H1 (cell line): ENCODE data around the gene ING5. TPM values are rescaled to one million over a fixed set of nuclear protein-coding genes. Genes with fewer than 3 reads are reported as not detected.

Experiments
- CTCF ChIA-PET: fragments of 300-600 bp; sonication (Branson Sonifier 250); formaldehyde crosslinking; loops from one replicate; lab custom pipeline; 2021; ENCODE audit not compliant: partially characterized antibody; lab: Charles Lee
- POLR2A ChIA-PET: fragments of 300-600 bp; sonication (Branson Sonifier 250); formaldehyde crosslinking; loops from one replicate; lab custom pipeline; 2021; ENCODE audit warnings: inconsistent platforms; ENCODE audit not compliant: partially characterized antibody; lab: Charles Lee
- DNase-seq, 2 experiments: peaks; one replicate each; pipeline versions ENCODE4 v3.0.0 to v3.0.0-alpha.2; 2010 to 2022; ENCODE audit warnings: low spot score in 2 of 2, low read depth in 1 of 2, mixed read lengths in 1 of 2
- FAIRE-seq: peaks from 2 replicates; lab custom pipeline; 2011; peaks lifted over from hg19 to GRCh38; lab: Jason Lieb, UNC
- H2AFZ ChIP-seq: 2 replicates; pipeline ENCODE4 v1.8.1; 2012; ENCODE audit warnings: low read length, inconsistent platforms
- H2AK5ac ChIP-seq: 2 replicates; pipeline ENCODE4 v1.6.1; 2013; ENCODE audit warnings: low read depth, low read length
- H2BK120ac ChIP-seq: replicated peaks from 2 replicates; pipeline ENCODE3; 2013; ENCODE audit warnings: low read depth, low read length, inconsistent platforms
- H2BK12ac ChIP-seq: 2 replicates; pipeline ENCODE4 v1.6.1; 2013; ENCODE audit warnings: low read depth, low read length
- H2BK15ac ChIP-seq: 2 replicates; pipeline ENCODE4 v1.6.1; 2013; ENCODE audit warnings: low read length
- H2BK20ac ChIP-seq: 2 replicates; pipeline ENCODE4 v1.6.1; 2013; ENCODE audit warnings: low read length
- H2BK5ac ChIP-seq: 2 replicates; pipeline ENCODE4 v1.6.1; 2013; ENCODE audit warnings: low read depth, low read length
- H3K14ac ChIP-seq: 2 replicates; pipeline ENCODE4 v1.6.1; 2013; ENCODE audit warnings: inconsistent platforms; ENCODE audit not compliant: insufficient read length
- H3K18ac ChIP-seq: 2 replicates; pipeline ENCODE4 v1.6.1; 2013; ENCODE audit warnings: low read length; ENCODE audit errors: extremely low read depth
- H3K23ac ChIP-seq: 2 replicates; pipeline ENCODE4 v1.6.1; 2013; ENCODE audit warnings: inconsistent platforms; ENCODE audit not compliant: insufficient read length
- H3K23me2 ChIP-seq: 2 replicates; pipeline ENCODE4 v1.6.1; 2013; ENCODE audit warnings: low read depth, low read length
- H3K27ac ChIP-seq: 2 replicates; pipeline ENCODE4 v1.6.1; 2011; ENCODE audit warnings: low read depth, low read length, inconsistent platforms
- H3K27me3 ChIP-seq, 4 experiments: replicated peaks in 1 of 4; 1 replicate in 1 of 4; 2 replicates in 3 of 4; pipeline versions ENCODE4 v1.6.1 to v1.8.1; 2011 to 2013; ENCODE audit warnings: low read length in 3 of 4, mild to moderate bottlenecking in 3 of 4, inconsistent platforms in 2 of 4, mixed read lengths in 2 of 4, moderate library complexity in 1 of 4; ENCODE audit not compliant: control insufficient read depth in 3 of 4, insufficient read depth in 3 of 4; ENCODE audit errors: extremely low read depth in 1 of 4
- H3K36me3 ChIP-seq, 4 experiments: 2 replicates each; pipeline versions ENCODE4 v1.6.1 to v1.8.1; 2011 to 2013; ENCODE audit warnings: mild to moderate bottlenecking in 4 of 4, low read length in 3 of 4, moderate library complexity in 2 of 4, control low read depth in 1 of 4, inconsistent platforms in 1 of 4; ENCODE audit not compliant: insufficient read depth in 4 of 4, control insufficient read depth in 2 of 4
- H3K4ac ChIP-seq: replicated peaks from 2 replicates; pipeline ENCODE3; 2013; ENCODE audit warnings: low read length, low read depth, mixed read lengths, inconsistent platforms; ENCODE audit not compliant: insufficient read length
- H3K4me1 ChIP-seq, 4 experiments: replicated peaks in 1 of 4; 1 replicate in 1 of 4; 2 replicates in 3 of 4; pipeline versions ENCODE4 v1.6.1 to v1.8.1; 2011 to 2013; ENCODE audit warnings: low read length in 3 of 4, inconsistent platforms in 2 of 4, mixed read lengths in 1 of 4; ENCODE audit not compliant: insufficient read depth in 4 of 4, control insufficient read depth in 3 of 4
- H3K4me2 ChIP-seq, 2 experiments: 2 replicates each; pipeline versions ENCODE4 v1.6.1 to v1.8.1; 2011 to 2013; ENCODE audit warnings: low read depth in 2 of 2, low read length in 2 of 2, control low read depth in 1 of 2, inconsistent platforms in 1 of 2, mild to moderate bottlenecking in 1 of 2; ENCODE audit not compliant: insufficient read depth in 1 of 2
- H3K4me3 ChIP-seq, 4 experiments: fragments of 200-600, 300-600 bp in 1 of 4; sonication (generic), shearing (Covaris generic), sonication (Bioruptor Twin) in 1 of 4; 2 replicates each; pipeline versions ENCODE4 v1.5.1 to v1.8.1; 2011 to 2016; ENCODE audit warnings: low read length in 4 of 4, low read depth in 3 of 4, control low read depth in 2 of 4, inconsistent platforms in 2 of 4, mild to moderate bottlenecking in 2 of 4, mixed read lengths in 1 of 4, moderate library complexity in 1 of 4; ENCODE audit not compliant: insufficient read depth in 2 of 4; ENCODE audit errors: extremely low read depth in 1 of 4
- H3K56ac ChIP-seq: replicated peaks from 2 replicates; pipeline ENCODE3; 2013; ENCODE audit warnings: low read depth, mild to moderate bottlenecking, mixed read lengths, low read length, inconsistent platforms; ENCODE audit not compliant: insufficient read length
- H3K79me1 ChIP-seq: 2 replicates; pipeline ENCODE4 v1.6.1; 2013; ENCODE audit warnings: low read depth, low read length, control low read depth
- H3K79me2 ChIP-seq, 2 experiments: 2 replicates each; pipeline versions ENCODE4 v1.6.1 to v1.8.1; 2012 to 2013; ENCODE audit warnings: low read length in 2 of 2, mild to moderate bottlenecking in 2 of 2, inconsistent platforms in 1 of 2; ENCODE audit not compliant: insufficient read depth in 2 of 2, control insufficient read depth in 1 of 2
- H3K9ac ChIP-seq, 4 experiments: replicated peaks in 1 of 4; 1 replicate in 1 of 4; 2 replicates in 3 of 4; pipeline versions ENCODE4 v1.6.1 to v1.8.1; 2011 to 2013; ENCODE audit warnings: low read depth in 3 of 4, low read length in 3 of 4, control low read depth in 2 of 4, mild to moderate bottlenecking in 2 of 4, moderate library complexity in 2 of 4, inconsistent platforms in 1 of 4; ENCODE audit errors: extremely low read depth in 1 of 4
- H3K9me3 ChIP-seq, 2 experiments: 2 replicates each; pipeline versions ENCODE4 v1.6.1 to v1.8.1; 2012 to 2013; ENCODE audit warnings: mild to moderate bottlenecking in 2 of 2, moderate library complexity in 2 of 2, control low read depth in 1 of 2, inconsistent platforms in 1 of 2, low read depth in 1 of 2, low read length in 1 of 2, mixed read lengths in 1 of 2; ENCODE audit not compliant: insufficient read depth in 2 of 2
- H4K20me1 ChIP-seq, 2 experiments: replicated peaks in 1 of 2; 2 replicates each; pipeline versions ENCODE3 to v1.8.1; 2011 to 2013; ENCODE audit warnings: inconsistent platforms in 2 of 2, low read length in 2 of 2, mild to moderate bottlenecking in 1 of 2; ENCODE audit not compliant: insufficient read depth in 2 of 2, control insufficient read depth in 1 of 2
- H4K5ac ChIP-seq: 2 replicates; pipeline ENCODE4 v1.6.1; 2013; ENCODE audit warnings: low read length, low read depth, mixed read lengths, inconsistent platforms; ENCODE audit not compliant: insufficient read length
- H4K8ac ChIP-seq: 2 replicates; pipeline ENCODE4 v1.8.0; 2013; ENCODE audit warnings: mild to moderate bottlenecking, moderate library complexity, low read length, inconsistent platforms; ENCODE audit not compliant: insufficient read depth; ENCODE audit errors: extremely low read depth
- H4K91ac ChIP-seq: replicated peaks from 2 replicates; pipeline ENCODE3; 2013; ENCODE audit warnings: low read length, mixed read lengths, inconsistent platforms; ENCODE audit not compliant: insufficient read length
- ASH2L ChIP-seq: fragments of 200-600, 300-600 bp; sonication (generic); IDR thresholded peaks from one replicate; pipeline ENCODE4 v1.7.1; 2017; ENCODE audit warnings: low read length
- ATF3 ChIP-seq: IDR thresholded peaks from 2 replicates; pipeline ENCODE4 v1.6.1; 2011; ENCODE audit warnings: low read depth, mild to moderate bottlenecking, low read length; ENCODE audit not compliant: insufficient read depth
- CTBP2 ChIP-seq: IDR thresholded peaks from 2 replicates; pipeline ENCODE4 v1.7.0; 2011; ENCODE audit warnings: borderline replicate concordance, mild to moderate bottlenecking, moderate library complexity, mixed read lengths, low read length; ENCODE audit not compliant: insufficient read depth, insufficient read length
- NANOG ChIP-seq: IDR thresholded peaks from 2 replicates; pipeline ENCODE4 v1.6.1; 2011; ENCODE audit warnings: low read length, low read depth, mild to moderate bottlenecking, inconsistent platforms; ENCODE audit not compliant: insufficient read depth, poor library complexity, severe bottlenecking
- POLR2A ChIP-seq, 2 experiments: IDR thresholded peaks; 1 replicate in 1 of 2; 2 replicates in 1 of 2; pipeline ENCODE4 v1.6.1; 2011; ENCODE audit warnings: low read depth in 2 of 2, low read length in 2 of 2, mild to moderate bottlenecking in 2 of 2; ENCODE audit errors: control extremely low read depth in 1 of 2
- POLR2AphosphoS5 ChIP-seq: IDR thresholded peaks from 2 replicates; pipeline ENCODE4 v1.6.1; 2011; ENCODE audit warnings: low read depth, low read length
- SIX5 ChIP-seq: IDR thresholded peaks from 2 replicates; pipeline ENCODE4 v1.6.1; 2011; ENCODE audit warnings: mild to moderate bottlenecking, low read depth, low read length
- SP1 ChIP-seq: IDR thresholded peaks from 2 replicates; pipeline ENCODE4 v1.6.1; 2011; ENCODE audit warnings: low read depth, low read length
- SP2 ChIP-seq: IDR thresholded peaks from 2 replicates; pipeline ENCODE4 v1.6.1; 2012; ENCODE audit warnings: mild to moderate bottlenecking, low read length, inconsistent platforms
- TAF1 ChIP-seq: IDR thresholded peaks from 2 replicates; pipeline ENCODE4 v1.6.1; 2011; ENCODE audit warnings: mild to moderate bottlenecking, low read depth, low read length
- TCF12 ChIP-seq: IDR thresholded peaks from 2 replicates; pipeline ENCODE4 v1.6.1; 2011; ENCODE audit warnings: low read depth, mild to moderate bottlenecking, low read length
- USF2 ChIP-seq: IDR thresholded peaks from 2 replicates; pipeline ENCODE4 v1.6.1; 2011; ENCODE audit warnings: low read length, improper control_type of control experiment
- WGBS, 2 experiments: shearing (Covaris generic) in 1 of 2; methylation state at CpG; one replicate each; pipeline versions ENCODE4 v1.1.6 to v1.1.7; 2013 to 2015; ENCODE audit warnings: low lambda C conversion rate in 2 of 2, mixed read lengths in 2 of 2, inconsistent platforms in 1 of 2, low coverage in 1 of 2, missing lambda C conversion rate in 1 of 2; ENCODE audit not compliant: insufficient replicate concordance in 2 of 2, insufficient coverage in 1 of 2, insufficient read length in 1 of 2; ENCODE audit errors: extremely low coverage in 1 of 2, missing lambda C conversion rate in 1 of 2; 5-methylcytosine and 5-hydroxymethylcytosine counted together
- polyA plus RNA-seq, 7 experiments: library from polyadenylated mRNA; depleted of rRNA in 3 of 7; stranded (reverse) in 5 of 7; unstranded in 2 of 7; fragments of >200 nt in 5 of 7; fragments of 200-250 nt in 2 of 7; gene quantifications; 1 replicate in 5 of 7; 2 replicates in 1 of 7; 4 replicates in 1 of 7; pipeline versions ENCODE4 v1.2.1 to v1.2.3, GENCODE V29; 2011 to 2013; ENCODE audit warnings: missing spikeins in 2 of 7, mixed read lengths in 2 of 7
- total RNA-seq: library from RNA; stranded (reverse); fragmentation: NEBNext Ultra II Directional; extraction: Animal tissue kit (Norgen Biotek cat#: 25700); gene quantifications from 2 replicates; pipeline ENCODE4 v1.2.1, GENCODE V29; 2021

ING5 gene
- total and polyA plus RNA-seq, 2 of the 8 experiments (the other 6 are each of a cell fraction or from before 2014, with no cell fraction given) = 41.5 to 47.4 TPM

DNA sequence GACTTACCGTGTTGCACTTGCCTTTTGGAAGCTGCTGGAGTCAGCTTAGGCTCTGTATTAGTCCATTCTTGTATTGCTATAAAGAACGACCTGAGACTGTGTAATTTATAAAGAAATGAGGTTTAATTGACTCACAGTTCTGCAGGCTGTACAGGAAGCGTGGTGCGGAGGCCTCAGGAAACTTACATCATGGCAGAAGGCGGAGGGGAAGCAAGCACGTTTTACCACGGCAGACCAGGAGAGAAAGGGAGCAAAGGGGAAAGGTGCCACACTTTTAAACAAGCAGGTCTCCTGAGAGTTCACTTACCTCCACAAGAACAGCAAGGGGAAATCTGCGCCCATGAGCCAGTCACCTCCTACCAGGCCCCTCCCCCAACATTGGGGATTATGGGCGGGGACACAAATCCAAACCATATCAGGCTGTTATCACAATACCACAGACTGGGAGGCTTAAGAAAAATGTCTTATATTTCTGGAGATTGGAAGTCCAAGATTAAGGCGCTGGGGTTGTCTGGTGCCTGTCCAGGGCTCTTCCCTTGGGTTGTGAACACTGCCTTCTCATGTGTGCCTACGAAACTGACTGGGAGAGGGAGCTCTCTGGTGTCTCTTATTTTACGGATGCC is 28.9 kb downstream of the ING5 start:
- H4K91ac ChIP-seq = no peak overlapping the region
- H2BK12ac ChIP-seq = no peak overlapping the region
- H2BK120ac ChIP-seq = no peak overlapping the region
- DNase-seq (no peak), FAIRE-seq (no peak)
- H3K79me1 ChIP-seq = 0 out of 2 replicates have a peak, but pooled peaks cover 2% of the 10 kb centered on the region
- peaks cover 0 to 5% of the 10 kb centered on the region in 2 experiments for H4K20me1 ChIP-seq
- H3K9me3 ChIP-seq = no peaks in the 10 kb centered on the region
- H3K23ac ChIP-seq = no peak overlapping the region
- no peak overlapping the region for H2BK15ac ChIP-seq
- H3K4me3 ChIP-seq = no peak overlapping the region
- no peak overlapping the region for H3K4me2 ChIP-seq
- H3K27me3 ChIP-seq = peaks cover 0 to 4% (median 3%) of the 10 kb centered on the region in 4 experiments; a peak in 4 of 7 replicates
- no peak overlapping the region for H2AK5ac ChIP-seq
- no peak overlapping the region for H2BK5ac ChIP-seq
- WGBS, 2 experiments = 86% methylated on average over 12 of the region's 12 CpGs; no CpG with 5 or more reads in 1 of the 2 experiments
- CTCF ChIA-PET = interaction anchor here (0.8 to 4.0 kb wide), 9 partner anchors 9 to 137 kb away, joined by 3 to 23 read pairs (median 4); partner anchors contain the start of gene ING5
- H3K27ac ChIP-seq = no peak overlapping the region
- H3K14ac ChIP-seq = no peak overlapping the region
- no peak overlapping the region for H3K4ac ChIP-seq
- H3K9ac ChIP-seq = no peak overlapping the region
- H3K23me2 ChIP-seq = peaks cover 12% of the 10 kb centered on the region; the same call in 1 of the 2 replicates
- no peak overlapping the region for H3K56ac ChIP-seq
- H3K4me1 ChIP-seq = peaks cover 0 to 6% (median 0%) of the 10 kb centered on the region in 4 experiments; a peak in 2 of 7 replicates
- no peak overlapping the region for H4K5ac ChIP-seq
- H2BK20ac ChIP-seq = no peak overlapping the region
- peaks cover 0 to 4% (median 2%) of the 10 kb centered on the region in 4 experiments; a peak in 1 of 8 replicates for H3K36me3 ChIP-seq
- no peaks in the 10 kb centered on the region for H3K79me2 ChIP-seq
- POLR2A ChIA-PET = interaction anchor here (0.6 to 10.7 kb wide), 3 partner anchors 9 to 28 kb away, joined by 3 to 64 read pairs (median 8); partner anchors contain the start of gene ING5
- H3K18ac ChIP-seq = no peak overlapping the region
- H2AFZ ChIP-seq = no peak overlapping the region
- H4K8ac ChIP-seq = no peak overlapping the region
- TF ChIP-seq TAF1 (no peak), USF2 (no peak), CTBP2 (no peak), ATF3 (no peak), SP1 (no peak), ASH2L (no peak), SIX5 (no peak), NANOG (no peak), SP2 (no peak), POLR2AphosphoS5 (no peak), POLR2A (IDR thresholded peaks at IDR 0.05; ENCODE audit: control extremely low read depth in 1 of 2, low read depth in 2 of 2, low read length in 2 of 2) (no peak), TCF12 (no peak)
